ENCODE data around the gene PDIK1L.

Gene PDIK1L

DNA sequence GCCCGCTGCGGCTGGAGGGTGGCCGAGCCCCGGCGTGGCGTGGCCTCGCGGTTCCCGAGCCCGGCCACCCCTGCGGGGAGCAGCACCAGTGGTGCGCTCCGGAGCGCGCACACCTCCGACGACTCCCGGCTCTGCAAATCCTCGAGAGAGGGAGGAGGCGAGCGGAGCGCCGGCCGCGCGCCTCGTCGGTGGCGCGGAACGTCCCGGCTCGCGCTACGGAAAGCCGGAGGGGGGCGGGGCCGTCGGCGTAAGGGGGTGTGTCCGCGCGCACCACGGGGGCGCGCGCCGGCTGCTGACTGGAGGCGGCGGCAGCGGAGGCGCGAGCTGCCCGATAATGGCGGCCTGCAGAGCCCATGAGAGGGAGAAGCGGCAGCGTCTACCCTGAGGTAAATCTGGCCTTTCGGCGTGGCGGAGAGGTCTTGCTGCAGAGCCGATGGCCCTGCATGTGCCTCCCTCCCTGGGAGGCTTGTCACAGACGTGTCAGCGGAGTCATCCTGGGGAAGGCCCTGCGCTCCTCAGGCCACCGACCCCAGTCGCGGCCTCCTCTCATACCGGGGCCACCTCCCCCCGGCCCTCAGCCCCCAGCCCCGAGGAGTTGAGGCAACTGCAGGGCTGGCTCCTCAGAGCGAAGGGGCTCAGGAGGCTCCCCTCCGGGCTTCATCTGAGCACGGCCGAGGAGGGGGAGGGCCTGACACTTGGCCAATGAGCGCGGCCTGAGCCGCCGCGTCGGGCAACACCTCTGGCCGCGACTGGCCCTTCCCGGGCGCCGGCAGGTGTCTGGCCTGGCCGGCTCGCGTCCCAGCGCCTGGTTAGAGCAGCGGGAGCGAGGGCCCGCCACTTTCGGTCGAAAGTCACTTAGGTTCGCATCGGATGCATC lies at the start of gene PDIK1L:
Gene PDIK1L (plus strand): TSS at position 295 of the 877 bp plus-strand sequence. CDS start 2,485 bp downstream, outside the sequence.
- peak; percentile 95 for DNase-seq

DNA sequence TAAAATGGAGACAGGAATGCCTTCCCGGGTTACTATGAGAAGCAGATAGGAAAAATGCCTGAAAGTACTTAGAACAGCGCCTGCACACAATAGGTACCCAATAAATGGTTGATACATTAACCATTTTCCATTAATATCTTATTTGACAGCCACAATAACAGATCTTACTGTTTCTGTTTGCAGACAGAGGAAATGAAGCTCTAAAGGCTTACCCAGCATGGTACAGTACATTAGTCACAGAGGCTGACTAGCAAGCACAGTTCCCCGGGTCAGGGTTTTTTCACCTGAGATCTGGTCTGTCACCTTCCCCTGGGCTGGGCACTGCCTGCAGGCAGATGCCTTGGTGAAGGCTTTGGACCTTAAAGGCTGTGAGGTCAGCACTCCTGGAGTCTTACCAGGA lies 47.1 kb upstream of the PDIK1L start:
- DNase-seq = no peak

- DNase-seq = no peak
Measured at GRCh38 chr1:26066160-26066559, 45.5 kb upstream of the PDIK1L start.

DNA sequence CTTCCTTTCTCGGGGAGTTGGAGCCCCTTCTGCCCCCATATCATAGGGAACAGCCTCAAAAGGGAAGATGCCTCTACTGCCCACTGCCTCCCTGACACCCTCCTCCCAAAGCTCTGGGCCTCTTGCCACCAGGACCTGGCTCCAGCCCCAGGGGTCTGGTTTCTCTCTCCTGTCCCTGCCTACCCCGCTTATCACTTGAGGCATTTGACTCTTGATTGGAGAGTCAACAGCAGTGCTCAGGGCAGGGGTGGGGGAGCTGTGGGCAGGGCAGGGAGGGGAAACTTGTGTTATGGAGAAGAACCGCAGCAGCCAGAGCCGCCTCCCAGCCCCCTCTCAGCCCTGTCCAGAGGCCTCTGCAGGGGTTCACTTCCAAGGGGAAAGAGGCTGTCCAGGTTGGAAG lies 44.8 kb upstream of the PDIK1L start:
- DNase-seq = no peak

GRCh38 chr1:26067432-26067911 lies 44.2 kb upstream of the PDIK1L start, which contains the start of gene TRIM63:
TRIM63 (minus strand) TSS chr1:26067630; CDS start chr1:26067494, 136 bp downstream.
- DNase-seq = no peak

DNA sequence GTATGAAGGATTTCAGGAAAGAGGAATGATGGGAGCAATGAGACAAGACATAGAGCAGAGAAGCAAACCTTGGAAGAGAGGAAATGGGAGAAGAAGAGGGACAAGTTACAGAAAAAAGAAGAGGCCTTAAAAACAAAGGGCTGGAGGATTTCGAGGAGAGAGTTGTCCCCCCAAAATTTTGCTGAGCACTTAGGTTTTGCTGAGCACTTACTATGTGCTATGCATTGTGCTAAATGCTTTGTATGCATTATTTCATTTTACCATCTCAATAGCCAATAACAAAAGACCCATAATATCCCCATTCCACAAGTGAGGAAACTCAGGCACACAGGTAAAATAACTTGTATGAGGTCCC lies 41.7 kb upstream of the PDIK1L start:
- no peak for DNase-seq

GRCh38 chr1:26070296-26070962 lies 41.2 kb upstream of the PDIK1L start:
- no peak for DNase-seq

DNA sequence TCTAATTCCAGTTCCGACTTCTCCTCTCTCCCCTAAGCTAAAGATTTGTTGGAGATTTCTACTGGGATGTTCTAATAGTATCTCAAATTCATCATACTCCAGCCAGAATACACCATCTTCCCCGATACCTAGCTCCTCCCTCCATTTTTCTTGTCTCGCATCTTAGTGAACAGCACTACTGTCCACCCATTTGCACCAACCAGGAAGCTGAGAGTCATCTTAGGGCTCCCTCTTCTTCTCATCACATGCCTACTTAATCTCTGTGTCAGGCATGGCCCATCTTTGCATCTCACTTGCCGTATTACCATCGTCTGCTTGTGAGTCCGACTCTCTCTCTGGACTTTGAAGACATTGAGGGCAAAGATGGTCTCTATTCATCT lies 40.7 kb upstream of the PDIK1L start:
- no peak for DNase-seq

DNA sequence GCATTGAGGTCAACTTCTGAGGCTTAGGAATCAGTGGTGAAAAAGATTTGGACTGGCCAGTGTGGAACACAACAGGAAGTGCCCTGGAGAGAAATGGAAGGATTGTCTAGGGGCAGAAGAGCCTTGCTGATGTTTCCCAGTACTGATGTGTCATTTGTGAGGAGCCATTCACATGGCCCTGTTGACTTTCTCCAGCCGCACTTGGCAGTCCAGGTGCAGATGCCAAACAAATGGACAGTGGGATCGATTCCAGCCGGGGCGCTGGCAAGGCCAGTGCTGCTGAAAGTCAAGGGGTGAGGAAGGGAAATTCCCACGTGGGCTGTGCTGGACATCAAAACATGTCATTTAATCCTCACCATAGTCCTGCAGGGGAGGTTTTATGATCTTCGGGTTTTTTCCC lies 39.3 kb upstream of the PDIK1L start:
- DNase-seq = no peak

GRCh38 chr1:26075421-26076144 lies 36.0 kb upstream of the PDIK1L start:
- no peak for DNase-seq

DNA sequence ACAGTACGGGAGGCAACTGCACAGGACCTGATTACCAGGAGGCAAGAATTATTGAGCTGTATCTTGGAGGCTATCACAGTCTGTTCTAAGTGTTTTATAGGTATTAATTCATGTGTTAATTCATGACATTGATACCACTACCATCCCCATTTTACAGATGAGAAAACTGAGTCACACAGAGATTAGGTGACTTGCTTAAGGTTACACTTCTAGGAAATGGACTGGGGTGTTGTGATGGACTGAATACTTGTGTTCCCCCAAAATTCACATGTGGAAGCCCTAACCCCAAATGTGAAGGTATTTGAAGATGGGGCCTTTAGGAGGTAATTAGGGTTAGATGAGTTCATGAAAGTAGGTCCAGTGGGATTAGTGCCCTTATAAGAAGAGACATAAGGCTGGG lies 34.1 kb upstream of the PDIK1L start:
- no peak for DNase-seq

DNA sequence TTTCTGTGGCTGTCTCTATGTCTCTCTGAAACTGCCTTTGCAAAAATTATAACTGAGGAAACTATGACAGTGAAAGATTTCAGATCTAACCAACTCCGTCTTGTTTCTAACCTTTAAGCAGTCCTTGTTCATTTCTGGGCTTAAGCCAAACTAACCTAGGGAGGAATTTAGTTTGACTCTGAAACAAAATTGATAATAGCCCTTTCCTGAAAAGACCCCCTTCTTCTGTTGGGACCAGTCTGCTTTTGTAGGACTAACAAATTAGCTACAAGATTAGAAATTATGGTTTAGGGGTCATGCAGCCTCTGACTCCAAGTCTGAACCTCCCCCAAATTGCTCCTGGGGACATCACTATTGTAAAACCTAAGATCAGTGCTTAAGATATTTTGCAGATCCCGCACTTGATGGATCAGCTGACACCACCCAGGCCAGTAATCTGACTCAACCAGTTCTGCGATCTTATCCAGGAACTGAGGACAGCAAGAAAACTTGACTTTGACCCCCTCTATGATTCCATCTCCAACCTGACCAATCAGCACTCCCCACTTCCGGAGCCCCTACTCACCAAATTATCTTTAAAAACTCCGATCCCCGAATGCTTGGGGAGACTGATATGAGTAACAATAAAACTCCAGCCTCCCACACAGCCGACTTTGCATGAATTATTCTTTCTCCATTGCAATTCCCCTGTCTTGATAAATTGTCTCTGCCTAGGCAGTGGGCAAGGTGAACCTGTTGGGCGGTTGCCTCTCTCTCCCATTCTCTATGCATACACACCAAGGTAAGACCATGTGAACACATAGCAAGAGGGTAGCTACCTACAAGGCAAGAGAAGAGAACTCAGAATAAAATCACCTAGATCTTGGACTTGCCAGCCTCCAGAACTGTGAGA lies 33.1 kb upstream of the PDIK1L start:
- DNase-seq = no peak

- no peak for DNase-seq
Measured at GRCh38 chr1:26079178-26079563, 32.5 kb upstream of the PDIK1L start.

DNA sequence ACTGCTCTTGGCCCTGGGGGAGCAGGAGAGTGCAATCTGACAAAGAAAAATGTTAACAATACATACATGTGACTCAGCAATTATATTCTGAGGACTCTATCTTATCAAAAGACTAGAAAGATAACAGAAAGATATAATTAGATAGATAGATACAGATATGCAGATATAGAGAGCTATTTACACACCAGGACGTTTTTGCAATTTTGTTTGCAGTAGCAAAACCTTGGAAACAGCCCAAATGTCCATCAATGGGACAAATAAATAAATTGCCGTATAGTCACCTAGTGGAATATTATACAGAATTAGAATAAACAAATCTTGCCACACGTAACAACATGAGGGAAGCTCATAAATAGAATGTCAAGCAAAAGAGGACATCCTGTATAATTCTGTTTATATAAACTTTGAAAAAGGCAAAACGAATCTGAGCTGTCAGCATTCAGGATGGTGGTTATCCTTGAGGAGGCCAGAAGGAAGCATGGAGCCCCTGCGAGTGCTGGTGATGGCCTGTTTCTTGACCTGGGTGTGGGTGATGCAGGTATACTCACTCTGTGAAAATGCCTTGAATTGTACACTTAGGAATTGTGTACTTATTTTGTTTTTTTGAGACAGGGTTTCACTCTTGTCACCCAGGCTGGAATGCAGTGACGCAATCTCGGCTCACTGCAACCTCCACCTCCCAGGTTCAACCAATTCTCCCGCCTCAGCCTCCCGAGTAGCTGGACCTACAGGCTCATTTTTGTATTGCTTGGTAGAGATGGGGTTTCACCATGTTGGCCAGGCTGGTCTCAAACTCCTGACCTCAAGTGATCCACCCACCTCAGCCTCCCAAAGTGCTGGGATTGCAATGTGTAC lies 31.4 kb upstream of the PDIK1L start:
- DNase-seq = no peak

GRCh38 chr1:26081267-26082019 lies 30.2 kb upstream of the PDIK1L start:
- DNase-seq = no peak

DNA sequence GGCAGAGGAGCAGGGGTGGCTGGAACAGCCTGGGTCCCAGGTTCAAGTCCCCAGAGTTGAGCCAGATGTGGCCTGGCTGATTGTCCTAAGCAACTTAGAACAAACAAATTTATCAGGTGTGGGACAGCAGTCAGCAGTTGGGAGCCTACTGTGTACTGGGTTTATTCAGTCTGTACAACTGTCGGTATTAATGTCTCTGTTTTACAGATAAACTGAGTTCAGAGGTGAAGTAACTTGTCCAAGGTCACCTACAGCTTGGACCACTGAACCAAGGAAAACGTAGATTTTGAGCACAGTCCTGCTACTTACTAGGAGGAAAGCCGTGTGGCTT lies 29.6 kb upstream of the PDIK1L start:
- no peak for DNase-seq

GRCh38 chr1:26083208-26083607 lies 28.4 kb upstream of the PDIK1L start:
- no peak for DNase-seq

GRCh38 chr1:26084091-26084561 lies 27.5 kb upstream of the PDIK1L start:
- no peak for DNase-seq

- DNase-seq = no peak
Measured at GRCh38 chr1:26084844-26085243, 26.8 kb upstream of the PDIK1L start.

GRCh38 chr1:26089125-26089524 lies 22.5 kb upstream of the PDIK1L start:
- no peak for DNase-seq

- no peak for DNase-seq
Measured at GRCh38 chr1:26090893-26091292, 20.7 kb upstream of the PDIK1L start.

All from CD4-positive, alpha-beta T cell treated with Interleukin-17A for 1 hour (primary cell).